BLaER1 treated with 17β-estradiol and CSF1 and Interleukin-3, amounts not matched to agents 10 nM and 100 nM (cell line): Measurements from ENCODE around the gene PLEKHG5.
A peak's percentile ranks its signal among the peaks of the same experiment; 100 is the strongest.
"Not testable (repeated sequence)": the region's sequence is repeated elsewhere in the genome, so short reads cannot be mapped to it uniquely, and the experiment has no call there.

Experiments
- H3K27ac ChIP-seq, 11 experiments: shearing (Covaris generic); formaldehyde crosslinking; 2 replicates each; pipeline ENCODE4 v1.8.1; 2022
- H3K27me3 ChIP-seq, 11 experiments: shearing (Covaris generic); formaldehyde crosslinking; 2 replicates each; pipeline ENCODE4 v1.8.1; 2022
- H3K36me3 ChIP-seq, 11 experiments: shearing (Covaris generic); formaldehyde crosslinking; 2 replicates each; pipeline ENCODE4 v1.8.1; 2022
- H3K4me1 ChIP-seq, 10 experiments: shearing (Covaris generic); formaldehyde crosslinking; 2 replicates each; pipeline ENCODE4 v1.8.1; 2022
- H3K4me2 ChIP-seq, 11 experiments: shearing (Covaris generic); formaldehyde crosslinking; 2 replicates each; pipeline ENCODE4 v1.8.1; 2022
- H3K4me3 ChIP-seq, 10 experiments: shearing (Covaris generic); formaldehyde crosslinking; 2 replicates each; pipeline ENCODE4 v1.8.1; 2022
- H3K9ac ChIP-seq, 11 experiments: shearing (Covaris generic); formaldehyde crosslinking; 2 replicates each; pipeline ENCODE4 v1.8.1; 2022
- H3K9me3 ChIP-seq, 11 experiments: shearing (Covaris generic); formaldehyde crosslinking; replicated peaks in 1 of 11; 2 replicates each; pipeline ENCODE4 v1.8.1; 2022
- H4K20me1 ChIP-seq, 11 experiments: shearing (Covaris generic); formaldehyde crosslinking; 2 replicates each; pipeline ENCODE4 v1.8.1; 2022
- Cebpa-rat ChIP-seq, 11 experiments: shearing (Covaris generic); IDR thresholded peaks; 2 replicates each; pipeline ENCODE4 v1.8.1; 2022

The PLEKHG5 gene

GRCh38 chr1:6462412-6463119 lies 28.9 kb downstream of the PLEKHG5 start:
- Histone ChIP-seq H3K27ac (no peak overlapping the region), H4K20me1 (peaks cover 0 to 16% (median 0%) of the 10 kb centered on the region in 11 experiments; a peak in 2 of 22 replicates), H3K4me1 (peaks cover 32 to 57% (median 44%) of the 10 kb centered on the region in 10 experiments), H3K4me2 (peak overlapping the region in 3 of 11 experiments; percentile 89 to 92 (median 91); a peak in 4 of 22 replicates), H3K4me3 (no peak overlapping the region), H3K36me3 (peaks cover 0 to 18% (median 0%) of the 10 kb centered on the region in 11 experiments; a peak in 5 of 22 replicates), H3K9ac (no peak overlapping the region), H3K27me3 (peaks cover 28 to 75% (median 52%) of the 10 kb centered on the region in 11 experiments), H3K9me3 (no peaks in the 10 kb centered on the region)
- no peak for TF ChIP-seq Cebpa-rat (IDR thresholded peaks at IDR 0.05)

DNA sequence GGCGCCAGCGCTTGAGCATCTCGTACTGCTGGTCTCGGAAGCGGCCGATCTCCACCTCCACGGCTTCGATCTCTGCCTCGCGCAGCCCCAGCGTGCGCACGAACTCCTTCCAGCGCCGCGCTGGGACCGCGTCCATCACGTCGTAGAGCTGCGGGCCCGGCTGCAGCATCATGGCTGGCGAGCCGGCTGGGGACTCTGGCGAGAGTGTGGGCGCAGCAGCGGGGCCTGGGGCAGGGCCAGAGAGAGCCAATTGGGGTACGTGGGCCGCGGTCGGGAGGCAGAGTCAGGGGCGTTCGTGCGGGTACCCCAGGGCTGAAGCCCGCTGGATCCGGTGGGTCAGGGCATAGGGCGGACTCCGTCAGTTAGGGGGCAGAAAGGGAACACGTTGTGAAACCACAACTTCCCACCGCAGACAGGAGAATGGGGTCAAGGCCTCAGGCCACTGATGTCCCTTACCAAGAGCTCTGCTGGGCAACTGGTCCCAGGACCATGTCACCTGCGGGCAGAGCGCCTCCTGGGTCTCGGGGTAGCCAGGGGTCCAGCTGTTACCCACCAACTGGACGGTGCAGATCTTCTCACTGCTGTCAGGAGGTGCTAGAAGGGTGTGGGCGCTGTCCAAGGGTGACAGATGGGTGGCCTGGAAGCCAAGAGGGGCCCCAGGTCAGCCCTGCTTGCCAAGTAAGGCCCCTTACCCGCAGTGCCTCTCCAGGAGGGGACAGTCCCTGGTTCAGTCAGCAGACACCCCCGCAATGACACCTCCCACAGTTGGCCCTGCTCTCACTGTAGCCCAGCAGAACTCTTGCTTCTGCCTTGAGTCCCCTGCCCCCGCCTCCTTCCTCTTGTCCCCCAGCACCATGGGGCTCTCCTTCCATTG lies 29.7 kb downstream of the PLEKHG5 start:
- no peaks in the 10 kb centered on the region for H3K9me3 ChIP-seq
- H3K4me1 ChIP-seq = peaks cover 32 to 57% (median 44%) of the 10 kb centered on the region in 10 experiments
- no peak overlapping the region for H3K4me3 ChIP-seq
- peaks cover 0 to 18% (median 0%) of the 10 kb centered on the region in 11 experiments; a peak in 5 of 22 replicates for H3K36me3 ChIP-seq
- H4K20me1 ChIP-seq = peaks cover 0 to 14% (median 0%) of the 10 kb centered on the region in 11 experiments; a peak in 2 of 22 replicates
- peaks cover 30 to 75% (median 52%) of the 10 kb centered on the region in 11 experiments for H3K27me3 ChIP-seq
- H3K4me2 ChIP-seq = peak overlapping the region in 10 of 11 experiments; percentile 72 to 94 (median 90); a peak in 17 of 22 replicates
- H3K27ac ChIP-seq = 0 out of 22 replicates have a peak overlapping the region, but pooled peaks of 1 of the 11 experiments have one; percentile 77
- no peak overlapping the region for H3K9ac ChIP-seq
- no peak for TF ChIP-seq Cebpa-rat (IDR thresholded peaks at IDR 0.05)

- Histone ChIP-seq H3K27me3 (peaks cover 30 to 75% (median 52%) of the 10 kb centered on the region in 11 experiments), H4K20me1 (peaks cover 0 to 20% (median 0%) of the 10 kb centered on the region in 11 experiments; a peak in 2 of 22 replicates), H3K27ac (peak overlapping the region; percentile 31 to 77 (median 64); a peak in 18 of 22 replicates), H3K4me1 (peaks cover 31 to 54% (median 43%) of the 10 kb centered on the region in 10 experiments), H3K9me3 (no peaks in the 10 kb centered on the region), H3K4me2 (peak overlapping the region; percentile 72 to 94 (median 89)), H3K9ac (peak overlapping the region; percentile 50 to 73 (median 65); a peak in 18 of 22 replicates), H3K36me3 (peaks cover 0 to 18% (median 0%) of the 10 kb centered on the region in 11 experiments; a peak in 5 of 22 replicates), H3K4me3 (0 out of 20 replicates have a peak overlapping the region, but pooled peaks of 1 of the 10 experiments have one; percentile 47)
- no peak for TF ChIP-seq Cebpa-rat (IDR thresholded peaks at IDR 0.05)
Measured at GRCh38 chr1:6461051-6461530, 30.4 kb downstream of the PLEKHG5 start.

GRCh38 chr1:6460301-6461050 lies 31.0 kb downstream of the PLEKHG5 start:
- Histone ChIP-seq H3K4me3 (peak overlapping the region; percentile 7 to 48 (median 28); a peak in 15 of 20 replicates), H3K9ac (peak overlapping the region; percentile 50 to 73 (median 65); a peak in 20 of 22 replicates), H3K4me1 (peaks cover 25 to 48% (median 36%) of the 10 kb centered on the region in 10 experiments), H3K27ac (peak overlapping the region; percentile 31 to 77 (median 64); a peak in 20 of 22 replicates), H3K9me3 (peaks cover 0 to 2% (median 0%) of the 10 kb centered on the region in 11 experiments; a peak in 2 of 22 replicates), H3K36me3 (peaks cover 0 to 18% (median 0%) of the 10 kb centered on the region in 11 experiments; a peak in 5 of 22 replicates), H3K27me3 (peaks cover 30 to 75% (median 52%) of the 10 kb centered on the region in 11 experiments), H3K4me2 (peak overlapping the region; percentile 72 to 94 (median 89)), H4K20me1 (peaks cover 0 to 25% (median 0%) of the 10 kb centered on the region in 11 experiments; a peak in 5 of 22 replicates)
- TF ChIP-seq Cebpa-rat (IDR thresholded peaks at IDR 0.05) = no peak

GRCh38 chr1:6459850-6460265 lies 31.6 kb downstream of the PLEKHG5 start:
- Histone ChIP-seq H3K9ac (peak overlapping the region; percentile 32 to 73 (median 66); a peak in 17 of 22 replicates), H3K27ac (peak overlapping the region in 9 of 11 experiments; percentile 36 to 77 (median 64); a peak in 16 of 22 replicates), H4K20me1 (peaks cover 0 to 31% (median 0%) of the 10 kb centered on the region in 11 experiments; a peak in 8 of 22 replicates), H3K36me3 (peaks cover 0 to 18% (median 0%) of the 10 kb centered on the region in 11 experiments; a peak in 5 of 22 replicates), H3K9me3 (peaks cover 0 to 8% (median 0%) of the 10 kb centered on the region in 11 experiments; a peak in 3 of 22 replicates), H3K27me3 (peaks cover 30 to 75% (median 52%) of the 10 kb centered on the region in 11 experiments), H3K4me1 (peaks cover 21 to 43% (median 31%) of the 10 kb centered on the region in 10 experiments), H3K4me3 (peak overlapping the region; percentile 7 to 48 (median 28); a peak in 15 of 20 replicates), H3K4me2 (peak overlapping the region; percentile 72 to 94 (median 89))
- no peak for TF ChIP-seq Cebpa-rat (IDR thresholded peaks at IDR 0.05)

GRCh38 chr1:6456800-6457466 lies 34.5 kb downstream of the PLEKHG5 start:
- Histone ChIP-seq H3K9me3 (peaks cover 0 to 11% (median 0%) of the 10 kb centered on the region in 11 experiments; a peak in 4 of 22 replicates), H3K4me2 (no peak overlapping the region), H3K9ac (no peak overlapping the region), H3K27ac (no peak overlapping the region), H3K27me3 (peaks cover 56 to 82% (median 69%) of the 10 kb centered on the region in 11 experiments), H4K20me1 (peaks cover 0 to 36% (median 4%) of the 10 kb centered on the region in 11 experiments; a peak in 11 of 22 replicates), H3K4me1 (peaks cover 21 to 26% (median 25%) of the 10 kb centered on the region in 10 experiments), H3K4me3 (no peak overlapping the region), H3K36me3 (peaks cover 0 to 9% (median 0%) of the 10 kb centered on the region in 11 experiments; a peak in 4 of 22 replicates)
- no peak for TF ChIP-seq Cebpa-rat (IDR thresholded peaks at IDR 0.05)

DNA sequence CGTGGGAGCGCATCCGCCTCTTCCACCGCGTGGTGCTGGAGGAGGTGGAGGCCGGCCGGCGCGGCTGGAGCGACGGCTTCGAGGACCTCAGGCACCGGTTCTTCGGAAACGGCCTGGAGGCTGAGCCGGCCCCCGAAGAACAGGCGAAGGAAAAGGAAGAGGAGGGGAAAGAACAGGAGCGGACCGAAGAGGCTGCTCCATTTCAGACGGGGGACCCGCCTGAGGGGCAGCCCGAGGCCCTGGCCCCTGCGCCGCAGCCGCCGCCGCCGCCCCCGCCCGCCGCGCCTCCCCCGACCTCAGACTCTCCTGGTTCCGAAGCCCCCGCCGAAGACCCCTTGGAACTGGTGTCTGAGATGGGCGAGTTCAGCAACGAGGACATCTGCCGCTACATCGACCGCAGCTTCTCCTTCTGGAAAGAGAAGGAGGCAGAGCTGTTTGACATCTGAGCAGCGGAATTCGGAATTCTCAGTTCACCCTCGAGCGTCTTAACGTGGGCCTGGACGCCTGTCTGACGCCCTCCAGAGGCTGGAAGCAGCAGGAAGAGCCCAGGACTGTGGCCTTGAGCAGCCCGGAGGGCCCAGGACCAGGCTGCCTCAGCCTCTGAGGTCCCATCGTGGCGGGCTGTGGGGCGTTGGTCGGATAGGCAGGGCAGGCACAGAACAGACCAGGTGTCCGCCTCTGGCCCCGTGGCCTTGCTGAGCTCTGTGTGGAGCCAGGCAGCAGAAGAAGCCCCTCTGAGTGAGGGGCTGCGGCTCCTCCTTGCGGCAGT lies 35.5 kb downstream of the PLEKHG5 start:
- not testable (repeated sequence) for H3K4me2 ChIP-seq, H3K36me3 ChIP-seq, H3K27ac ChIP-seq, H3K4me3 ChIP-seq, H3K9ac ChIP-seq
- Histone ChIP-seq H4K20me1 (peaks cover 0 to 46% (median 4%) of the 10 kb centered on the region in 11 experiments; a peak in 12 of 22 replicates), H3K27me3 (peaks cover 66 to 92% (median 79%) of the 10 kb centered on the region in 11 experiments), H3K9me3 (peaks cover 0 to 11% (median 0%) of the 10 kb centered on the region in 11 experiments; a peak in 4 of 22 replicates), H3K4me1 (peaks cover 16 to 19% (median 16%) of the 10 kb centered on the region in 10 experiments)
